GM21723 (cell line): Measurements from ENCODE around the gene CLDN22.

Experiments used
- ATAC-seq: cut with Tn5 transposase; IDR thresholded peaks from one replicate; pipeline ENCODE4 v1.9.1; 2021; ENCODE audit warnings: mild to moderate bottlenecking, moderate library complexity; ENCODE audit not compliant: unreplicated experiment

Gene CLDN22

DNA sequence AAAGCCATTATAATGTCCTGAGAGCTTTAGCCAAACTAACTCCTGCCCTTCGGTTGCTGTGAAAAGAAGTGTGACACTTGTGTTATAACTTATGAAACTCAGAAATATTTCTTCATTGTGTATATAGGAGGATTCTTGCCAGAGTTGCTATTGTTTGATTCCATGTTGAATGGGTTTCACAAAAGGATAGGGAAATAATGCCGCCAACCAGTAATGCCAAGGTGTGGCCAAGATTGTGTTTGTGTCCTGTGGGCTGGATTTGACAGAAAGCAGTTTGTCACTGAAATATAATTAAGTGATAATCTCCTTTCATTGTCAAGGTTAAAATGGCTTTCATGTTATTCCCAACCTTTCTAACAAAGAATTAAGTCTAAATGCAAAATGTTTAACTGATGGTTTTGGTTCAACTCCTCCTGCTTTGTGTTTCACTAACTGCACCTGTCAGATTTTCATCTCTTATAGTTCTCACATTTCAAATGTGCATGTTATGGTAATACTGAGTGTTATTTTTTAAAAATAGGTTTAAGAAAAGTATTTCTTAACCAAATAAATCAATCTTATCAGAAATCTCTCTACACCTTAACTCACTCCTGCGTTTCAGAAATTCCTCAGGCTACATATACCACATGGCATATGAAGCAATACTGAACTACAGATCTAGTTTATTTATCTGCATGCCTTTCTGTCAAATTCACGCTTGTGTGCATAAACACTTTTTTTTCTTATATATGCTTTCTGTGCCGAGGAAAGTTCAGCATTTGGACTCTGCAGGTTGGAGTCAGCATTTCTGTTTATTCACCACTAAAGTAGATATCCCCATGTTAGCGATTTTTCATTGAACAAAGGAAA is at the start of gene CLDN22:
Gene CLDN22, minus strand, starts transcription at position 66 of the 849 bp plus-strand sequence. Its CDS starts 58 bp downstream, at position 8.
- ATAC-seq, result no peak

DNA sequence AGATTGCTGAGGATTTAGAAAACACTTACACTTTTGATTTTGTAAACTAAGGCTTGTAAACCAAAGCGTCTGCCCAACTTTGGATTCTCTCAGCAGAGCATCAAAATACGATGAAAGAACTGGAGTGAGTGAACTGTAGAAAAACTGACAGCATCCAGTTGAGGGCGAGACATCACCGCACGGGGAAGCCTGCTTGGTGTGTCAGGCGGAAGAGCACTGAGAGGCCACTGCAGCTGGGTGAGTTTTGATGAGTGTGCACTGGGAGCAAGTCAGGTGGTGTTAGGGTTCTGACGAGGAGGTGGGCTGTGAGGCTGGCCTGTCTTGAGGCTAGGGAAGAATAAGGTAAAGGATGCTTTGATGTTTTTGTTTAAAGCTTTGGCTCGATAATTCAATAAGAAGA is 49.0 kb upstream of the CLDN22 start:
- ATAC-seq, result no peak

DNA sequence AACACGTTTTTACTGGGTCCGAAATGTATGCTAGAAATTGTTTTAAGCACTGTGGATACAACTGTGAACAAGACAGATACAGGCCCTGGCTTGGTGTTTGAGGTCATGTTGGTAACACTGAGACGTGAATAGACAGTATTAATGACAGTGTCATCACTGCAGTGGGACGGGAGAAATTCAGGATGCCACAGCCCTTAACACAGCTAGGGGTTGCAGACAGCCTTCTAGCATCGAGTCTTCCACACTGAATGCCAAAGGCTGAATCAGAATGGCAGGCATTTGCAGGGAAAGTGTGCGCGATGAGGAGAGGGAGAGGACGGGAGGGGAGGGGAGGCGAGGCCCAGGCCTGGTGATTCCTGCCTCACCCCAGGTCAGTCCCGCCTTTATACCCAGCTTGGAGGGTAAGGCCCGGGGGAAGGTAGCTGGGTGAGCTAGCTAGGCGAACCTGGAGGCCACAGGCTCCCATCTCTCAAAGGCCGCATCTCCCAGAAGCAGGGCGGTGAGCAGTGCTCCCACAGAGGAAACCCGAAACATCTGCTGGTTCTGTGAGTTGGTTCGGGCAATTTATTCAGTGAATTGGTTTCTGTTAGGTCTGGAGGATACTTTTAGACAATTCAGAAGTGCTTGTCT is 46.2 kb upstream of the CLDN22 start:
- ATAC-seq, result no peak

DNA sequence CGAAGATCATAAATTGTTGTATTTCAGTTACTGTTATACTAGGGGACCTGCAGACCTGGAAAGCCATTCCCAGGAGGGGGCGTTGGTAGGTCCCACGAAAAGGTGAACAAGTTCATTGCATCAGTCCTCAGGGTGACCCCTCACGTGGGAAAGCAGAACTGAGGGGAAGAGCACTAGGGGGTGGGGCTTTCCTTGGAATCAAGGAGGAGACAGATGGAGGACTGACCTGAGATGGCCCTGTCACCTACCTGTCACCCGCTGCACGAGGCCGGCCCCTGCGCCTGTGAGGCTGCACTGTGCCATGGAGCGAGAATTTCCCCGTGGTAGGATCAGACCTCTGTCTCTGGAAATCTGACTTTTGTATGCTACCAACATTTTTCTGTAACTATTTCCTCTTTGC is 43.9 kb upstream of the CLDN22 start:
- no peak for ATAC-seq

DNA sequence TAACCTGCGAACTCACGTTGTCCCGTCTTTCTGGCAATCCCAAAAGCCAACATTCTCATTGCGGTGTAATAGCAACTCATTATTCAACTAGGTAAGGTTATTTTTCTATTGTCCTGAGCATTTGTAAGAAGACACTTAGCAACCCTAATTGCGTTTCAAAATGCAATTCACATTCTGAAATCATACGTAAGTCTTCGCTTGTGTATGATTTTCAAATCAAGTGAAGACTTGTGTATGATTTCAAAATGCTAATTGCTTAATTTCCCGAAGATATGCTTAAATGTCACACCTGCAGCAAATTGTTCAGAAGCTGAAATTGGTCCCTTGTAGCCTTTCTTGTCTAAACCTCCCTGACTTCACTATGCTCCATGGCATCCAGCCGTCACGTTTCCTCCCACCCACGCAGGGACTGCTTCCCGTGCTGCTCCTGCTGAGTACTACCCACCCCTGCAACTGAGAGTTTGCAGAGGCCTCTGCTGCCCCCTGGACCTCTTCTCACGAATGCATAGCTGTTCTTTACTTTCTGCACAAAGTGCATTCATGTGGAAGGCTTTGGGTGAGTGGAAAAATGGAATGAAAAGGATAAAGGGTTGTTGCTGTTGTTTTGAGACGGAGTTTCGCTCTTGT is 43.0 kb upstream of the CLDN22 start:
- ATAC-seq, result no peak

DNA sequence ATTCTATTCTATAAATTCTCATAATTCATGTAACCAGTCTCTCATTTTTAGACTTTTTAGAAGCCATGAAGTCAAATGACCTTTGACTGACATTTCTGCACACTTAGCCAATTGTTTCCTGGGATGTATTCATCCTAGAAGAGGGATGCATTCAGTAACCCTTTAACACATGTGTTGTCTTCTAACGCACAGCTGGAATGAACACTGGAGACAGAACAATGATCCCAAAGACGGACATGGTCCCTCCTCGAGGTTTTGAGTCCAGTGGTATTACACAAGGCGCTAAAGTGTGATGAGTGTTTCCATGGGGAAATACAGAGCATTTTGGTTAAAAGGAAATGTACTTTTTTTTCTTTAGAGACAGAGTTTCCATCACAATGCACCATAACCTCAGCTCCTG is 42.0 kb upstream of the CLDN22 start:
- ATAC-seq, result no peak

DNA sequence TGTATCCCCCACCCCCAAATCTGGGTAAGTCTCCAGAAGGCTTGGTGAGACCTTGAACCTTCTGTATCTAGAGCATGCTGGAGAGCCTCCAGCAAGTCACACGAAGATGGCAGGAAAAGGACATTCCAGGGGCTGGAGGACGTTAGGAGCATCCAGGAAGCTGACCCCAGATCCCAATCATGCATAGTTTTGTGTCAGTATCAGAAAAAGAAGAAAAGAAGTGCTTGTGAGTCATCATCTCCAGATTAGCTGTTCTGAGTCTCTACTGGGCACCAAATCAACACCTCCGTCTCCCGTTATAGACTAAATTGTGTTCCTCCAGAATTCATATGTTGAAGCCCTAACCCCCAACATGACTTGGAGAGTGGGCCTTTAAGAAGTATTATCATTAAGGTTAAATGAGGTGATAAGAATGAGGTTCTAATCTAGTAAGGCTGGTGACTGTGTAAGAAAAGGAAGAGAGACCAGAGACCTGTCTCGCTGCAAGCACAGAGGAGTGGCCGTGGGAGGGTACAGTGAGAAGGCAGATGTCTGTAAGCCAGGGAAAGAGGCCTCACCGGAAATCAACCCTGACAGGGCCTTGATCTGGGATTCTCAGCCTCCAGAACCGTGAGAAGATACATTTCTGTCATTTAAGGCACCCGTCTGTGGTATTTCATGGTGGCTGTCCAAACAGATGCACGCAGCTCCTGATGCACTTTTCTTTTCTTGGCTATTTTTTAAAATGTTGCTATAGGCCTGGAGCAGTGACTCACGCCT is 40.3 kb upstream of the CLDN22 start:
- ATAC-seq, result no peak

DNA sequence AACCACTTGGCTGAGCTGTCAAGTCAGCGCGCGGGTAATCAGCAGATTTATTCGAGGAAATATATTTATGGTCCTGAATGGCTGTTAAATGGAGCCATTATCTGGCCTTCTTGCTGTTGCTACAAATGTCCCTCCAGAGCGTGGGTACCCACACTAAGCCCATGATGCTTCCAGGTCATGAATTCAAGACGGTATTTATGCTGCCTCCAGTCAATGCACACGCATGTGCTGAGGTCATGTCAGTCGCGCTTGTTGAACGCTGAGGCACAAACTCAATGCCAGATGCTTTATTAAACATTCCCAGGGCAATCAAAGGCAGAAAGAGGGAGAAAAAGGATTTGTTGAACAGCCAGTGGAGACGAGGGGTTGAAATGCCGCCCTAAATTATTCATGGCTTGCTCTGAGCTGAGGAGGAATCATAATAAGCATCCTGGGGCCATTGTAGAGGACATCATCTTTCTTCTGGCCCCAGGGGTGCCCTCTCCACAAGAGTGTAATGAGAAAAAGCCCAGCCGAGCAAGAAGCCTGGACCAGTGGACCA is 38.2 kb upstream of the CLDN22 start:
- ATAC-seq, result no peak

DNA sequence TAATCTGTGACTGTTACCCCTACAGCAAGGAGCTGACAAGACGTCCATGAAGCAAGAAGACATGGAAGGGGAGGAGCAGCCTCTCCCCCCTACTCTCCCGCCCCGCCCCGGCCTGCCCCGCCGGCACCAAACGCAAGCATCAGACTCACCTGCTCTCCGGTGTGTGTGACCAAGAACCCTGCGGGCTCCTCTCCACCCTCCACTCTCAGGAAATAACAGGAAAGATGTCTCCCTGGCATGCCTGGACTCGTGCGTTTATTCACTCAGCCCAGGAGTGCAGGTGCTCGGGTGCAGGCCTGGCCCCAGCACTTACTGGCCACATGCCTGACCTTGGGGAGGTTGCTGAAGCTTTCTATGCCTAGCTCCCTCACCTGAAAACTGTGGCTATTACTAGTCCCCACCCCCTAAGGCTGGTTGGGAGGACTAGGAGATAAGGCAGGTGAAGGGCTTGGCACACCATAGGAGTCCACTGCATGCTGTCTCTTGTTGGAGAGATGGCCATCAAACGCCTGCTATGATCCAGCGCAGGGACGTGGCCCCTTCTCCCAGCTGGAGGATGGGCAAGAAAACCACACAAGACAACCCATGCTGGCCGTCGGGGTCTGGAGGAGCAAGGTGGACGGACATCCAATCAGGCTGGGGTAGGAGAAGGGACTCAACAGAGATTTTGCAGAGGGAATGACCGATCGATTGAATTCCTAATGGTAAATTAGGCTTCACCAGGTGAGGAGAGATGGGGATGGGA is 37.0 kb upstream of the CLDN22 start:
- no peak for ATAC-seq

DNA sequence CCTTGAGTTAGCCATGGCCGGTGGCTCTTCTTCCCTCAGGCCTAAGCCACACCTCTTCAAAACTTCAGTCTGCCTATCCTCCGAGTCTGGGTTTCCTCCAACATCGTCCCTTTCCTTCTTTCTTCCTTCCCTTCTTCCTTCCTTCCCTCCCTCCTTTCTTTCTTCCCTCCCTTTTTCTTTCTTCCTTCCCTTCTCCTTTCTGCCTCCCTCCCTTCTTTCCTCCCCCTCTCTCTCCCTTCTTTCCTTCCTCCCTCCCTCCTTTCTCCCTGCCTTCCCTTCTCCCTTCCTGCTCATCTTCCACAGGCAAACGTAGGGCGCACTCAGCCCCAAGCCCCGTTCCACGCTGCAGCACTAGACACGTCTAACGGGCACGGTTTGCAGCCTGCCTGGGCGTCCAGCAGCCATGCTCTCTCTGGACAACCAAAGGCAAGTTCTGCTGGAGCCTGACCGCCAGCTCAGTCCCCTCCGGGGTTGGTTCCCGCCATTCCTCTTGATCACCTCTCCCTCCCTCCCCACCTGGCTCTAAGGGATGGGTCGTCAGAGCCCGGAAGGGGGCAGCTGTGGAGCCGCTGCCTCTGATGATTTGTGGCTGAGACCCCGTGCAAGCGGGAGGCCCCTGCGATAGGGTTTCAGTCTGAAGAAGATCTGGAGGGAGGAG is 36.2 kb upstream of the CLDN22 start:
- ATAC-seq, result no peak

DNA sequence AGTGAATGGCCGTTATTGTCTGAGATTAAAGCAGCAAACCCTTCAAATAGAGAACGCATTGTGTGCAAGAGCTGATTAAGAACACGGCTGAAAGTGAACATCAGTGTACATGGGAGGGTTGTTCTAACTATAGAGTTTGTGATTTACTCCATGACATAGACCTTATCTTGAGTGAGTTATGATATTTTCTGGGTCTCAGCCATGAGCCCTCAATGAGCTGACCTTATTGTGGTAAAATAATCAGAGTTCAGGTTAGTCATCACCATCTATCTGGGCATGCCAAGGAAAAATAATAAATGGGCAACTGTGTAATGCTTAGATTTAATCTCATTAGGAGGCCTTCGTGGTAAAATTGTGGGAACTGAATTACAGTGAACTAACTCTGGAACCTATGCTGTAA is 35.3 kb upstream of the CLDN22 start:
- no peak for ATAC-seq

DNA sequence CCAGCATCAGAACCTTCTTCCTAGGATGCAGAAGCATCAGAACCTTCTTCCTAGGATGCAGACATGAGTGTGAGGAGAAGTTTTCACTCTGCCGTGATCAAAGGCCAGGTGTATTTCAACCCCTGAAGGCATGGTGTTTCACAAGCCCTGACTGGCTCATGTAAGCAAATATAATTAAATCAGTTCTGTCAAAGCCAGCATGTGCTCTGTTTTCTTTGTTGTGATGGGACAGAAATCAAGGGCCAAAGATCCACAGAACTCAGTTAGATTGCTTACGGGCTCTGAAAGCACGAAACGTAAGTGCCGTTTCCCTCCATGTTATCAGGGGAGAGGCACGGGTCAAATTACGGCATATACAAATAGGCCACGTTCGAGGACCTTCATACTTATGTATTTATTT is 34.1 kb upstream of the CLDN22 start:
- ATAC-seq, result no peak

DNA sequence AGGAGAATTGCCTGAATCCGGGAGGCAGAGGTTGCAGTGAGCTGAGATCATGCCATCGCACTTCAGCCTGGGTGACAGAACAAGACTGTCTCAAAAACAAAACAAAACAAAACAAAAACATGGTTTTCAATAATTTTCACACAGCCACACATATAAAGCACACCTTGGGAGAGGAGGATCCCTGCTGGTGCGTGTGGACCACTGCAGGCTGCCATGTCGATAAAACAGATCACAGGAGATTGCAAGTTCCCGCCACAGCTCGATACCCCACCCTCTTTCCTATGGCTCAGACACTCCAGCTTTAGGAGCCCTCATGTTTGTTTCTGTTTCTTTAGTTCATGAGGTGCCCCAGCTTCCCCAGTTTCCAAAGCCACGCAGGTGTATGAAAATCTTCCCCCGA is 33.5 kb upstream of the CLDN22 start:
- ATAC-seq, result no peak

DNA sequence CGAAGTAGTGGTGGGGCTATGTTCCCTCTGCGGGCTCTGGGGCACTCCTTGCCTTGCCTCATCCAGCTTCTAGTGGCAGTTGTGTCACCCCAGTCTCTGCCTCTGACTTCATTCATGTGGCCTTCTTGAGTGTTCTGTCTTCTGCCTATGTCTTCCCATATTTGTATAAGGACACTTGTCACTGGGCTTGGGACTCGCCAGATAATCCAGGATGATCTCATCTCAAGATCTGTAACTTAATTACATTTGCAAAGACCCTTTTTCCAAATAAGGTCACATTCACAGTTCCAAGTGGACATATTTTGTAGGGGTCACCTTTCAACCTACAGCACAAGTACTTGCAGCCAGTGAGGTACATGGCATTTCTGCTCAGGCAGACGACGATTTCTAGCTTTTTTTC is 32.5 kb upstream of the CLDN22 start:
- ATAC-seq, result no peak

DNA sequence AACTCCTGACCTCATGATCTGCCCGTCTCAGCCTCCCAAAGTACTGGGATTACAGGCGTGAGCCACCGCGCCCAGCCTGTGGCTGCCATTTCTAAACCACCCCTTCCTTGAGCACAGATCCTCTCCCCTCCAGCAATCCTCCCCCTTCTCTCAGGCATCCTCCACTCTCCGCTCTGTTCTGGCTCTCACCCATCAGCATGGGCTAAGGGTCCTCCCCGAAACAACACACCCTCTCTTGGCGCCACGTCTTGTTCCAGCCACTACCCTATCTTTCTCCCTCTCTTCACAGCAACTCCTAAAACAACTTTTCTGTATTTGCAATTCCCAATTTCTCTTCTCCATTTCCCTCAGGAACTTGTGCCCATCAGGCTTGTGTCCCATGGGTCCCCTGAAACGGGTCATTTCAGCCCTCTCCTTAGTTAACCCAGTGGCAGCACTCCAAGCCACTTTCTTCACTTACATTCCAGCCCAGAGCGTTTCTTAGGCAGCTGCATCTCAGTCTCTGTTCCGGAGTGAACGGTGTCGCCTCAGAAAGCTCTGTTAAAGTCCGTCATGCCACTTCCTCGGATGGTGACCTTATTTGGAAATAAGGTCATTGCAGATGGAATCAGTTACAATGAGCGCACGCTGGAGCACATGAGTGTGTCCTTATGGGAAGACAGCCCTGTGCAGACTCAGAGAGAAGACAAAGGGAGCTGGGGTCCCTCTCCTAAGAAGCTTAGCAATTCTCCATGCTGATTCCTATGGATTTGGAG is 30.4 kb upstream of the CLDN22 start:
- ATAC-seq, result no peak

DNA sequence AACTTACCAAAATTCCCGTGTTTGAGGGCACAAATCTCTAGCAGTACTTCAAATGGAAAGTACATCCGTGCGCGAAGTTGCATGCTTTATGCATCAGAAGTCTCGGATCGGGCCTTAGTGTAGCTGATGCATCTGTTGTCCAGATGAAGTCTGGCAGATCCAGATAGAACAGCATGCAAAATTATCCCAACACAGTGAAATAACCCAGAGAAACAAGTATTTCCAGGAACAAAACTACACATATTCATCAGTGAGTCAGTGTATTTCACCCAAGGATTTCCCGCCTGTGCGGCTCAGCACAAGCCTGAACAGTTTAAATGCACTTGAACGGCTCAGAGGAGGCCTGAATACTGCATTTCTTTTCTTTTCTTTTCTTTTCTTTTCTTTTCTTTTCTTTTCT is 29.6 kb upstream of the CLDN22 start:
- no peak for ATAC-seq

DNA sequence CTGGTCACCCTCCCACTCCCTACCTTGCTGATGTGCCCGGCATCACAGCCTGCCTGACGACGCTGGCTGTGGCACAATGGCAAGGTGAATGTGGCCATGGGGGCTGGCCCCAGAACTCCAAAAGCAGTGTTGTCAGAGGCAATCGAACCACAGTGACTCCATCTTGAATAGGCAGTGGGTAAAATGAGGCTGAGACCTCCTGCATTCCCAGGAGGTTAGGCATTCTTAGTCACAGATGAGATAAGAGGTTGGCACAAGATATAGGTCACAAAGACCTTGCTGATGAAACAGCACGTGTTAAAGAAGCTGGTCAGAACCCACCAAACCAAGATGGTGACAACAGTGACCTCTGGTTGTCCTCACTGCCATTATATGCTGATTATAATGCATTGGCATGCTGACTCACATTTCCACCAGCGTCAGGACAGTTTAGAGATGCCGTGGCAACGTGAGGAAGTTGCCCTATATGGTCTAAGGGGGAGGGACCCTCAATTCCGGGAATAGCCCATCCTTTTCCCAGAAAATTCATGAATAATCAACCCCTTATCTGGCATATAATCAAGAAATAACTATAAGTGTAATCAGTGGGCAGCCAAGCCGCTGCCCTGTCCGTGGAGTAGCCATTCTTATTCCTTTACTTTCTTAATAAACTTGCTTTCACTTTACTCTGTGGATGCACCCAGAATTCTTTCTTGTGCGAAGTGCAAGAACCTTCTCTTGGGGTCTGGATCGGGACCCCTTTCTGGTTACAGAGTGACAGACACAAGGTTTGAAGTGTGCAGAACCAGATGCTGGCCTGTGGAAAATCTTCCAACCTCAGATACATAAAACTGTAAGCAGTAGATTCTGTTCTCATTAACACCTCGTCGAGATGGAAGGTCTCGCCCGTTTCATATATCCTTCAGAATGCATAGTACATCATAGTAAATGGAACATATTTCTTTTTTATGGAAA is 28.9 kb upstream of the CLDN22 start:
- no peak for ATAC-seq

DNA sequence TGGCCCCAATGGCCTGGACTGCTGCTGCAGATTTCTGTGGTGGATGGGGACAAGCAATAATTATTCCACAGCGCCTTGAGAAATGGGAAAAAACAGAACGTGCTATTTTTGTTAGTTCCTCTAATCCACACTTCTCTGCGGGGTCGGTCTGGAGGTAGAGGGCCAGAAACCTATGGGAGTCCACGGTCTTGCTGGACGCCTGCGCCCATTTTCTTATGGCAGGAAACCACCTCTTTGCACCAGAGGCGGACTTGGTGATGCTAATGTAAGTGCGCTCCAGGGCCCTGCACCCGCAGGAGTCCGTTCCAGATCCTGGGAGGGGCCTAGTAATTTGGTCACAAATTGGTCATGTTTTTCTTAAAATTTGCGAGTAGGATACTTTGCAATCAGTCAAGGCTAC is 28.1 kb upstream of the CLDN22 start:
- ATAC-seq, result no peak
